ENCODE measurements around the gene C16orf54. TPM values are rescaled to one million over a fixed set of nuclear protein-coding genes. Genes with fewer than 3 reads are reported as not detected.

C16orf54 gene
- total and polyA plus RNA-seq, 9 of the 15 experiments (the other 6 are each of a cell fraction or from before 2014, with no cell fraction given): 0.09 TPM; not detected in 8

GRCh38 chr16:29702269-29702668, 43.5 kb downstream of the C16orf54 start (continued):
- TF ChIP-seq E4F1 (CRISPR knock-in tag; IDR thresholded peaks at IDR 0.05; ENCODE audit: borderline replicate concordance) (no peak), SOX6 (IDR thresholded peaks at IDR 0.05) (no peak), TAL1 (IDR thresholded peaks at IDR 0.05) (no peak), TEAD2 (tag; IDR thresholded peaks at IDR 0.05) (no peak), ELF1 (tag; IDR thresholded peaks at IDR 0.05) (no peak), ZNF354B (CRISPR knock-in tag; IDR thresholded peaks at IDR 0.05) (no peak), ZNF121 (CRISPR knock-in tag; conservative IDR thresholded peaks at IDR 0.05) (no peak), FOXJ3 (CRISPR knock-in tag; IDR thresholded peaks at IDR 0.05) (no peak), POLR2G (IDR thresholded peaks at IDR 0.05; ENCODE audit: low read depth, low read length) (no peak), JUND (IDR thresholded peaks at IDR 0.05; ENCODE audit: borderline replicate concordance, low read depth, low read length) (no peak), JUND (tag; IDR thresholded peaks at IDR 0.05; ENCODE audit: borderline replicate concordance, low read depth, low read length) (no peak), MIER1 (IDR thresholded peaks at IDR 0.05; ENCODE audit: low read depth) (no peak), HMBOX1 (IDR thresholded peaks at IDR 0.05) (no peak), MEIS2 (IDR thresholded peaks at IDR 0.05; ENCODE audit: partially characterized antibody) (peak; percentile 58), ZNF165 (CRISPR knock-in tag; IDR thresholded peaks at IDR 0.05; ENCODE audit: borderline replicate concordance) (no peak), FOXO4 (CRISPR knock-in tag; IDR thresholded peaks at IDR 0.05) (no peak), NFE2 (IDR thresholded peaks at IDR 0.05; ENCODE audit: low read depth) (peak; percentile 68), MAFF (IDR thresholded peaks at IDR 0.05; ENCODE audit: low read length) (no peak), RB1 (IDR thresholded peaks at IDR 0.05; ENCODE audit: low read depth) (no peak)
- TF ChIP-seq, protein P1, sequence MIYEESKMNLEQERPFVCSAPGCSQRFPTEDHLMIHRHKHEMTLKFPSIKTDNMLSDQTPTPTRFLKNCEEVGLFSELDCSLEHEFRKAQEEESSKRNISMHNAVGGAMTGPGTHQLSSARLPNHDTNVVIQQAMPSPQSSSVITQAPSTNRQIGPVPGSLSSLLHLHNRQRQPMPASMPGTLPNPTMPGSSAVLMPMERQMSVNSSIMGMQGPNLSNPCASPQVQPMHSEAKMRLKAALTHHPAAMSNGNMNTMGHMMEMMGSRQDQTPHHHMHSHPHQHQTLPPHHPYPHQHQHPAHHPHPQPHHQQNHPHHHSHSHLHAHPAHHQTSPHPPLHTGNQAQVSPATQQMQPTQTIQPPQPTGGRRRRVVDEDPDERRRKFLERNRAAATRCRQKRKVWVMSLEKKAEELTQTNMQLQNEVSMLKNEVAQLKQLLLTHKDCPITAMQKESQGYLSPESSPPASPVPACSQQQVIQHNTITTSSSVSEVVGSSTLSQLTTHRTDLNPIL (CRISPR knock-in tag; IDR thresholded peaks at IDR 0.05): no peak
- TF ChIP-seq, protein P2, sequence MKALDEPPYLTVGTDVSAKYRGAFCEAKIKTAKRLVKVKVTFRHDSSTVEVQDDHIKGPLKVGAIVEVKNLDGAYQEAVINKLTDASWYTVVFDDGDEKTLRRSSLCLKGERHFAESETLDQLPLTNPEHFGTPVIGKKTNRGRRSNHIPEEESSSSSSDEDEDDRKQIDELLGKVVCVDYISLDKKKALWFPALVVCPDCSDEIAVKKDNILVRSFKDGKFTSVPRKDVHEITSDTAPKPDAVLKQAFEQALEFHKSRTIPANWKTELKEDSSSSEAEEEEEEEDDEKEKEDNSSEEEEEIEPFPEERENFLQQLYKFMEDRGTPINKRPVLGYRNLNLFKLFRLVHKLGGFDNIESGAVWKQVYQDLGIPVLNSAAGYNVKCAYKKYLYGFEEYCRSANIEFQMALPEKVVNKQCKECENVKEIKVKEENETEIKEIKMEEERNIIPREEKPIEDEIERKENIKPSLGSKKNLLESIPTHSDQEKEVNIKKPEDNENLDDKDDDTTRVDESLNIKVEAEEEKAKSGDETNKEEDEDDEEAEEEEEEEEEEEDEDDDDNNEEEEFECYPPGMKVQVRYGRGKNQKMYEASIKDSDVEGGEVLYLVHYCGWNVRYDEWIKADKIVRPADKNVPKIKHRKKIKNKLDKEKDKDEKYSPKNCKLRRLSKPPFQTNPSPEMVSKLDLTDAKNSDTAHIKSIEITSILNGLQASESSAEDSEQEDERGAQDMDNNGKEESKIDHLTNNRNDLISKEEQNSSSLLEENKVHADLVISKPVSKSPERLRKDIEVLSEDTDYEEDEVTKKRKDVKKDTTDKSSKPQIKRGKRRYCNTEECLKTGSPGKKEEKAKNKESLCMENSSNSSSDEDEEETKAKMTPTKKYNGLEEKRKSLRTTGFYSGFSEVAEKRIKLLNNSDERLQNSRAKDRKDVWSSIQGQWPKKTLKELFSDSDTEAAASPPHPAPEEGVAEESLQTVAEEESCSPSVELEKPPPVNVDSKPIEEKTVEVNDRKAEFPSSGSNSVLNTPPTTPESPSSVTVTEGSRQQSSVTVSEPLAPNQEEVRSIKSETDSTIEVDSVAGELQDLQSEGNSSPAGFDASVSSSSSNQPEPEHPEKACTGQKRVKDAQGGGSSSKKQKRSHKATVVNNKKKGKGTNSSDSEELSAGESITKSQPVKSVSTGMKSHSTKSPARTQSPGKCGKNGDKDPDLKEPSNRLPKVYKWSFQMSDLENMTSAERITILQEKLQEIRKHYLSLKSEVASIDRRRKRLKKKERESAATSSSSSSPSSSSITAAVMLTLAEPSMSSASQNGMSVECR (CRISPR knock-in tag; IDR thresholded peaks at IDR 0.05): no peak
